Esophagus (tissue), 2 donors: ENCODE data around the gene MUC4. TPM values are rescaled to one million over a fixed set of nuclear protein-coding genes. Genes with fewer than 3 reads are reported as not detected.

Experiments
- H3K27ac ChIP-seq, 2 donors: one replicate each; pipeline ENCODE4 v1.5.1; 2013; ENCODE audit warnings: low read depth in 2 of 2, mild to moderate bottlenecking in 2 of 2, inconsistent platforms in 1 of 2, low read length in 1 of 2, moderate library complexity in 1 of 2
- H3K27me3 ChIP-seq, 2 donors: one replicate each; pipeline ENCODE4 v1.6.1; 2013; ENCODE audit warnings: low read length in 2 of 2, control low read depth in 1 of 2, mild to moderate bottlenecking in 1 of 2; ENCODE audit not compliant: insufficient read depth in 2 of 2, control insufficient read depth in 1 of 2
- H3K36me3 ChIP-seq, 2 donors: one replicate each; pipeline ENCODE4 v1.6.1; 2013; ENCODE audit warnings: low read length in 1 of 2; ENCODE audit not compliant: control insufficient read depth in 2 of 2, insufficient read depth in 2 of 2
- H3K4me1 ChIP-seq, 2 donors: one replicate each; pipeline ENCODE4 v1.6.1; 2013; ENCODE audit warnings: low read length in 1 of 2; ENCODE audit not compliant: control insufficient read depth in 2 of 2, insufficient read depth in 2 of 2
- H3K4me3 ChIP-seq, 2 donors: one replicate each; pipeline ENCODE4 v1.5.1; 2013; ENCODE audit warnings: low read length in 2 of 2, mild to moderate bottlenecking in 2 of 2, low read depth in 1 of 2, moderate library complexity in 1 of 2
- H3K9me3 ChIP-seq, 2 donors: one replicate each; pipeline ENCODE4 v1.6.1; 2013; ENCODE audit warnings: mild to moderate bottlenecking in 2 of 2, low read depth in 1 of 2, low read length in 1 of 2, moderate library complexity in 1 of 2; ENCODE audit not compliant: control insufficient read depth in 2 of 2, insufficient read depth in 1 of 2
- WGBS, 2 donors: extraction: QIAGEN DNeasy Blood & Tissue Kit; methylation state at CpG; one replicate each; pipeline ENCODE4 v1.1.7; 2013; 5-methylcytosine and 5-hydroxymethylcytosine counted together
- polyA plus RNA-seq, 2 donors: library from polyadenylated mRNA; stranded (reverse); fragments of 200-250 nt; gene quantifications; one replicate each; pipeline ENCODE4 v1.2.3, GENCODE V29; 2013
- donor health status: healthy with polysubstance abuse.
- donor health status: Bipolar disorder and iron deficiency.

Gene MUC4
- polyA plus RNA-seq, 2 donors = 15.6 to 17.4 TPM

GRCh38 chr3:195764961-195765706 lies 46.6 kb downstream of the MUC4 start:
- 84 to 86% methylated on average over 28 of the region's 28 CpGs for WGBS, 2 donors
- peaks cover 0 to 2% of the 10 kb centered on the region in 2 donors for H3K9me3 ChIP-seq
- no peaks in the 10 kb centered on the region for H3K36me3 ChIP-seq
- no peaks in the 10 kb centered on the region for H3K27me3 ChIP-seq
- H3K27ac ChIP-seq = no peak overlapping the region
- no peak overlapping the region for H3K4me3 ChIP-seq
- H3K4me1 ChIP-seq = no peaks in the 10 kb centered on the region

GRCh38 chr3:195763843-195764825 lies 47.6 kb downstream of the MUC4 start:
- Histone ChIP-seq H3K4me3 (no peak overlapping the region), H3K9me3 (peaks cover 0 to 2% of the 10 kb centered on the region in 2 donors), H3K4me1 (no peaks in the 10 kb centered on the region), H3K36me3 (no peaks in the 10 kb centered on the region), H3K27ac (no peak overlapping the region), H3K27me3 (no peaks in the 10 kb centered on the region)
- 82% methylated on average over 25 to 26 of the region's 26 CpGs for WGBS, 2 donors

- no peaks in the 10 kb centered on the region for H3K36me3 ChIP-seq
- no peaks in the 10 kb centered on the region for H3K27me3 ChIP-seq
- 83% methylated on average over 28 of the region's 28 CpGs for WGBS, 2 donors
- no peaks in the 10 kb centered on the region for H3K4me1 ChIP-seq
- no peak overlapping the region for H3K27ac ChIP-seq
- H3K9me3 ChIP-seq = peaks cover 0 to 2% of the 10 kb centered on the region in 2 donors
- no peak overlapping the region for H3K4me3 ChIP-seq
Observed at GRCh38 chr3:195763076-195763830, 48.5 kb downstream of the MUC4 start.

- H3K27me3 ChIP-seq = no peaks in the 10 kb centered on the region
- H3K9me3 ChIP-seq = peaks cover 0 to 2% of the 10 kb centered on the region in 2 donors
- H3K4me3 ChIP-seq = no peak overlapping the region
- WGBS, 2 donors = 91 to 92% methylated on average over 41 to 43 of the region's 43 CpGs
- H3K4me1 ChIP-seq = no peaks in the 10 kb centered on the region
- no peaks in the 10 kb centered on the region for H3K36me3 ChIP-seq
- no peak overlapping the region for H3K27ac ChIP-seq
Observed at GRCh38 chr3:195762611-195763010, 49.1 kb downstream of the MUC4 start.

GRCh38 chr3:195762249-195762585 lies 49.5 kb downstream of the MUC4 start:
- Histone ChIP-seq H3K4me3 (no peak overlapping the region), H3K27me3 (no peaks in the 10 kb centered on the region), H3K9me3 (peaks cover 0 to 2% of the 10 kb centered on the region in 2 donors), H3K36me3 (no peaks in the 10 kb centered on the region), H3K4me1 (no peaks in the 10 kb centered on the region), H3K27ac (no peak overlapping the region)
- 70 to 73% methylated on average over 35 to 36 of the region's 36 CpGs for WGBS, 2 donors

GRCh38 chr3:195761567-195762248 lies 50.0 kb downstream of the MUC4 start:
- Histone ChIP-seq H3K9me3 (peaks cover 0 to 2% of the 10 kb centered on the region in 2 donors), H3K27me3 (no peaks in the 10 kb centered on the region), H3K4me3 (no peak overlapping the region), H3K27ac (no peak overlapping the region), H3K4me1 (no peaks in the 10 kb centered on the region), H3K36me3 (no peaks in the 10 kb centered on the region)
- 22 to 29% methylated on average over 35 to 52 of the region's 52 CpGs for WGBS, 2 donors

GRCh38 chr3:195761123-195761566 lies 50.6 kb downstream of the MUC4 start:
- Histone ChIP-seq H3K9me3 (no peaks in the 10 kb centered on the region), H3K4me1 (no peaks in the 10 kb centered on the region), H3K27ac (no peak overlapping the region), H3K36me3 (no peaks in the 10 kb centered on the region), H3K27me3 (no peaks in the 10 kb centered on the region), H3K4me3 (no peak overlapping the region)
- 73 to 80% methylated on average over 10 of the region's 10 CpGs for WGBS, 2 donors

- 71 to 72% methylated on average over 24 of the region's 24 CpGs for WGBS, 2 donors
- Histone ChIP-seq H3K4me3 (no peak overlapping the region), H3K27ac (no peak overlapping the region), H3K36me3 (no peaks in the 10 kb centered on the region), H3K27me3 (no peaks in the 10 kb centered on the region), H3K9me3 (no peaks in the 10 kb centered on the region), H3K4me1 (no peaks in the 10 kb centered on the region)
Observed at GRCh38 chr3:195760345-195761122, 51.2 kb downstream of the MUC4 start.
